Measurements from ENCODE around the gene FNIP1.
"Not testable (repeated sequence)": the region's sequence is repeated elsewhere in the genome, so short reads cannot be mapped to it uniquely, and the experiment has no call there.

Gene FNIP1

GRCh38 chr5:131684051-131684450 is 112.8 kb downstream of the FNIP1 start:
- DNase-seq = no peak

GRCh38 chr5:131682826-131683225 is 114.0 kb downstream of the FNIP1 start:
- DNase-seq = no peak

GRCh38 chr5:131682175-131682574 is 114.6 kb downstream of the FNIP1 start:
- no peak for DNase-seq

- DNase-seq = no peak
These were observed 116.9 kb downstream of the FNIP1 start for GRCh38 chr5:131679911-131680310.

GRCh38 chr5:131678273-131678672 is 118.5 kb downstream of the FNIP1 start:
- DNase-seq = not testable (repeated sequence)

- no peak for DNase-seq
These were observed 119.7 kb downstream of the FNIP1 start for GRCh38 chr5:131677115-131677514.

GRCh38 chr5:131672776-131673175 is 124.0 kb downstream of the FNIP1 start:
- DNase-seq = no peak

- DNase-seq = no peak
These were observed 124.7 kb downstream of the FNIP1 start for GRCh38 chr5:131671994-131672655.

GRCh38 chr5:131671409-131671808 is 125.4 kb downstream of the FNIP1 start:
- DNase-seq = no peak

GRCh38 chr5:131664929-131665328 is 131.9 kb downstream of the FNIP1 start:
- DNase-seq = no peak

GRCh38 chr5:131661933-131662332 is 134.9 kb downstream of the FNIP1 start:
- DNase-seq = no peak

GRCh38 chr5:131659841-131660240 is 137.0 kb downstream of the FNIP1 start:
- DNase-seq = no peak

GRCh38 chr5:131659290-131659689 is 137.5 kb downstream of the FNIP1 start:
- no peak for DNase-seq

- no peak for DNase-seq
These were observed 142.0 kb downstream of the FNIP1 start for GRCh38 chr5:131654776-131655175.

- no peak for DNase-seq
These were observed 142.5 kb downstream of the FNIP1 start for GRCh38 chr5:131654309-131654708.

GRCh38 chr5:131649161-131649560 is 147.7 kb downstream of the FNIP1 start:
- no peak for DNase-seq

GRCh38 chr5:131647048-131647769 is 149.6 kb downstream of the FNIP1 start:
- DNase-seq = no peak

GRCh38 chr5:131644822-131645221 is 152.0 kb downstream of the FNIP1 start:
- DNase-seq = no peak

- DNase-seq = no peak
These were observed 152.4 kb downstream of the FNIP1 start for GRCh38 chr5:131644370-131644769.

GRCh38 chr5:131641494-131641893 is 155.3 kb downstream of the FNIP1 start:
- DNase-seq = no peak

- DNase-seq = peak; percentile 51
These were observed 156.6 kb downstream of the FNIP1 start for GRCh38 chr5:131640043-131640856.

GRCh38 chr5:131639148-131639547 is 157.7 kb downstream of the FNIP1 start:
- no peak for DNase-seq

- DNase-seq = no peak
These were observed 159.1 kb downstream of the FNIP1 start for GRCh38 chr5:131637694-131638093.

Measured in activated CD4-positive, CD25-positive, alpha-beta regulatory T cell treated with anti-CD3 and anti-CD28 coated beads, Interleukin-2, amount 50 U/mL, for 72 hours (primary cell).